HEK293 (cell line): Measurements from ENCODE around the gene PDGFA.

ENCODE experiments used
- CTCF ChIP-seq: fragments of 450-650 bp; formaldehyde crosslinking; IDR thresholded peaks from 2 replicates; pipeline ENCODE4 v1.5.1; 2016; ENCODE audit warnings: missing biosample characterization, missing genetic modification characterization
- PRDM1 ChIP-seq: fragments of 450-650 bp; formaldehyde crosslinking; IDR thresholded peaks from 2 replicates; pipeline ENCODE4; 2016; ENCODE audit warnings: missing biosample characterization, missing genetic modification characterization
- PRDM10 ChIP-seq: fragments of 450-650 bp; formaldehyde crosslinking; IDR thresholded peaks from 2 replicates; pipeline ENCODE4 v1.5.1; 2016; ENCODE audit warnings: missing biosample characterization, missing genetic modification characterization
- ZIC2 ChIP-seq: fragments of 450-650 bp; formaldehyde crosslinking; IDR thresholded peaks from 2 replicates; pipeline ENCODE4 v1.5.1; 2016; ENCODE audit warnings: missing biosample characterization, missing genetic modification characterization
- ZNF132 ChIP-seq: fragments of 450-650 bp; formaldehyde crosslinking; IDR thresholded peaks from 2 replicates; pipeline ENCODE4 v1.5.1; 2017; ENCODE audit warnings: missing biosample characterization, missing genetic modification characterization, borderline replicate concordance
- ZNF274 ChIP-seq, 2 experiments: fragments of 200-500 bp in 1 of 2; fragments of 450-650 bp in 1 of 2; sonication (Bioruptor generic) in 1 of 2; formaldehyde crosslinking in 1 of 2; IDR thresholded peaks; 2 replicates each; pipeline versions ENCODE4 v1.5.1 to v1.6.1; 2014 to 2016; ENCODE audit warnings: borderline replicate concordance in 1 of 2, inconsistent platforms in 1 of 2, low read length in 1 of 2, missing biosample characterization in 1 of 2, missing genetic modification characterization in 1 of 2

GRCh38 chr7:543501-544337, 24.1 kb upstream of the PDGFA start:
- TF ChIP-seq CTCF (tag by site-specific recombination) (no peak), ZIC2 (tag by site-specific recombination) (no peak), ZNF132 (tag by site-specific recombination) (no peak), PRDM10 (no peak), ZNF274 (IDR thresholded peaks at IDR 0.05; ENCODE audit: low read length) (no peak), ZNF274 (tag by site-specific recombination; IDR thresholded peaks at IDR 0.05; ENCODE audit: borderline replicate concordance) (no peak), PRDM1 (tag by site-specific recombination) (no peak)
